HG03025 (cell line): ENCODE data around the gene EFCAB14.
A peak's percentile ranks its signal among the peaks of the same experiment; 100 is the strongest.
"Not testable (repeated sequence)": the region's sequence is repeated elsewhere in the genome, so short reads cannot be mapped to it uniquely, and the experiment has no call there.

Source experiments
- ATAC-seq: cut with Tn5 transposase; IDR thresholded peaks from one replicate; pipeline ENCODE4 v1.9.1; 2021; ENCODE audit warnings: mild to moderate bottlenecking, moderate library complexity; ENCODE audit not compliant: unreplicated experiment, low FRiP score

Gene EFCAB14

GRCh38 chr1:46687921-46688509 lies 30.9 kb downstream of the EFCAB14 start:
- no peak for ATAC-seq

DNA sequence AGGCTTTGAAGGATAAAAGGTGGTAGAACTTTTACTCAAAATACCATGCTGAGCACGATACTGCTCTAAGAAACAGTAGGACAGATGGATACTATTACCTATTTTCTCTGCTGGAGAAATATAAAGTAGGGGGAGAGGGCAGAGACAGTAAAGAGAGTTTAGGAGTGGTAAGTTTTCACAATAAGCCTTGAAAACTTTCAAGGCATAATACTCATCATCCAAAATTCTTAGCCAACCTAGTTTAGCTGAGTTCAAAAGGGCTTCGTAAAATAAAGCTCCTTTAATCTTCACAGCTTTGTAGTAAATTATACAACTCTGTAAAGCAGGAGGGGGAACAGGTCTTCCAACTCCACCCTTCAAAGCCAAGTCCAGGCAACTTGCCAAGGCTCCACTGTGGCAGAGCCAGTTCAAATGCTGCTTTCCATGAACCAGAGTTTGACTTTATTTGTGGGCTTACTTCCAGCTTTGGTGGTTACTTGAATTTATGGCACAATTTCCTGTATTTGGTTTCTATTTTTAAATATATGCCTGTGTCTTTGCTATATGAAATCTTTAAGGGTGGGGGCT lies 31.7 kb downstream of the EFCAB14 start:
- ATAC-seq: no peak

DNA sequence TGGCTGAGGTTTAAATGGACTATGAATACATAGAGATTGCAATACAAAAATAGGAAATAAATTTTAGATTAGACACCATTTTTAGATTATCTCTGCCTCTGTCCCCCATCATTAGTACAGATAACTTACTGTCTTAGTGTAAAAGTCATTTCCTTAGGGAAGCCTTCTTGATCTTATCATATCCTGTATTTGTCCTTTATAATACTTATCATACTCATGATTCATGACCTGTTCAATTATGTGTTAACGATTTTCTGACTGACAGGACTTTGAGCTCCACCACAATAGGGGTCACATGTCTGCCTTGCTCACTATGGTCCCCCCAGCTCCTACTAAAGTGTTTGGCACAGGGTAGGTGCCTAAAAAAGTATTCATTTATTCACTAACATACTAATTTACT lies 32.7 kb downstream of the EFCAB14 start:
- no peak for ATAC-seq

DNA sequence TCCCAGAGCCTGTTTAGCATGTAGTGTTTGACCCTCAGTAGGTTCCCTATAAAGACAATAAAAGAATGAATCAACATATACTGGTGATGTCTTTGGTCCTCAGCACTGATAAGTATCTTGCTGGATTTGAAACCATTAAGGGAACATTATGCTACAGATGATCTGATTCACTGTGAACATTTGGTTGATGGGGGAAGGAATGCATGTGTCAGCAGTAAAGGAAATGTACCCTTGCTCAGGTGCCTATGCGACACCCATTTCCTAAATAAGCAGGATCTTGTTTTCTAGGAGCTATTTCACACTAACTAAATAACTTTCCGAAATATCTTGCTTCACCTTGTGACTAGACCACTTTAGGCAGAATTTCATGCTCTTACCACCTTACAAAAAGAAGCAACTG lies 34.2 kb downstream of the EFCAB14 start:
- ATAC-seq: no peak

- no peak for ATAC-seq
Observed at GRCh38 chr1:46682064-46682463, 36.9 kb downstream of the EFCAB14 start.

- no peak for ATAC-seq
Observed at GRCh38 chr1:46681333-46682034, 37.4 kb downstream of the EFCAB14 start.

- no peak for ATAC-seq
Observed at GRCh38 chr1:46679789-46680573, 38.9 kb downstream of the EFCAB14 start.

DNA sequence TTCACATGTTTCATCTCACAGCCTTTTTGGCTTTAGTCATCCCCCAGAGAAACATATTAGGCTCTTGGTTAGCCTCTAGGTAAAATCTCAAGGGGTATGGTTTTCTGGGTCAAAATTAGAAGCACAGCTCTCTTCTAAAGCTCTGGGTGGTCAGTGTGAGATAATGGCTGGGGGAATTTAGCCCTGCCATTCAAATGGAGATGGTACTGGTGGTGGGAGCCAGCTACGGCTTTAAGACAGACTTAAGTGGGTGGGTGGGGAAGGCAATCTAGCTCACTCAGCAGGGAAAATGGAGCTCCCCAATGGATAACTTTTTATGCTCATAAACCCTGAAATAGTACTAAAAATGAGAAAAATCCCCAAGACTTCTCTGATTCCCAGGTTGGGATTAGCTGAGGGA lies 41.6 kb downstream of the EFCAB14 start:
- no peak for ATAC-seq

DNA sequence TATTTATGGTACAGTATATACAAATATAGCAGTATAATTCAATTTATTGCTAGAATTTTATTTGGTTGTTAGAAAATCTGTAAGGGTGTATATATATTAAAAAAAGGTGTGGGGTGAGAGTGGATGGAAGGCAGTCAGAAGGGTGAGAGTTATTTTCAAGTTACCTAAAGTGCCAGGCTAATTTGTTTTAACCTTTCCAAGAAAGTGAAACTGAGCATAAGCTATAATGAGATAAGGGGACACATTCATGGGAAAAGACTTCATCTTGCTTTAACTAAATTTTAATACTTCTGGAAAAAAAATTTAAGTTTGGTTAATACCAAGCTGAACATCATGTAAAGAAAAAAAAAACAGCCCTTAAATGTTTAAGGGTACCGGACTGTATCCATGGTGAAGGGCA lies 42.4 kb downstream of the EFCAB14 start:
- no peak for ATAC-seq

GRCh38 chr1:46675549-46676314 lies 43.2 kb downstream of the EFCAB14 start:
- no peak for ATAC-seq

- no peak for ATAC-seq
Observed at GRCh38 chr1:46673749-46674182, 45.1 kb downstream of the EFCAB14 start.

DNA sequence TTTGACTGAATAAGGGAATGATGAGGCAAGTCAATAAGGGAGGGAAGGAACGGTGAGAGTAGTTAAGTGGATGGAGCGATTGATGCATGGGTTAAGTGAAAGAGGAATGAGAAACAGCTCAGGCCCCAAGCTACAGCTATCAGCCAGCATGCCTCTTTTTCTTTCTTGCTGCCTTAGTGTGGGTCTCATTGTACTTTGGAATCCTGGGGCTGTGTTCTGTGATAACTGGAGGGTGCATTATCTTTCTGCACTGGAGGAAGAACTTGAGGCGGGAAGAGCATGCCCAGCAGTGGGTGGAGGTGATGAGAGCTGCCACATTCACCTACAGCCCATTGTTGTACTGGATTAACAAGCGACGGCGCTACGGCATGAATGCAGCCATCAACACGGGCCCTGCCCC lies 46.2 kb downstream of the EFCAB14 start:
- no peak for ATAC-seq

GRCh38 chr1:46671554-46671953 lies 47.4 kb downstream of the EFCAB14 start, which contains the start of gene TEX38:
Gene TEX38, plus strand, starts transcription at chr1:46671854. Its CDS starts 81 bp downstream, at chr1:46671935.
- no peak for ATAC-seq

DNA sequence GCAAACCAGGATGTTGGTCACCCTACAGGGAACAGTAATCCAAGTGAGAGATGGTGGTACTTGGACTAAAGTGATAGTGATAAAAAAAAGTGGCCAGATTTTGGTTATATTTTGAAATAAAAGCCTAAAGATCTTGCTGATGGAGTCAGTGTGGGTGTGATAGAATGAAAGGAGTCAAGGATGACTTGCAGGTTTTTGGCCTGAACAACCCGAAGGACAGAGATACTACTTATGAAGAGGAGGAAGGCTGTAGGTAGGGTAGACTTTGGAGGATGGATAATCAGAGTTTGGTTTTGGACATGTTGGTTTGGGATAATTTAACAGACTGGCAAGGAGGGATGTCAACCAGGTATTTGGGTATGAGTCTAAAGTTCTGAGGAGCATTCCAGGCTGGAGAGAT lies 48.8 kb downstream of the EFCAB14 start:
- ATAC-seq: no peak

- ATAC-seq: peak; percentile 64
Observed at GRCh38 chr1:46667782-46668760, 50.8 kb downstream of the EFCAB14 start, which contains the start of gene ATPAF1. Gene ATPAF1, minus strand, starts transcription at chr1:46668364. Its CDS starts 42 bp downstream, at chr1:46668322.

DNA sequence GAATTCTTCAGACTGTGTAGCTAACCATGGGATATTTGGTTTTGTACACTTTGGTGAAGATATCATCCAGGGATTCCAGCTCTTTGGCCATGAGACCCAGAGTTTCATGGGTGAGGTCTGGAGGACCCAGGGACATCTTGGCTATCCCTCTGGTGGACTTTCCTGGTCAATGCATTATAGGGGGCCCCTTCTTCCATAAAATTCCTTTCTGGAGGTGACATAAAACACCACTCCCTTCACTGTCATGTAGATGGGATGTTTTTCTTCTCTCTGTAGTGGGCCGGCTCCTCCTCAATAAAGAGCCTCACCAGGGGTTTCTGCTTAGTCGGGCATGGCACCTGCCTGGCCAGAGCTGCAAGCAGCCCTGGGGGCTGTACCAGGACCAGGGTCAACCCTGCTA lies 52.9 kb downstream of the EFCAB14 start:
- ATAC-seq: no peak

DNA sequence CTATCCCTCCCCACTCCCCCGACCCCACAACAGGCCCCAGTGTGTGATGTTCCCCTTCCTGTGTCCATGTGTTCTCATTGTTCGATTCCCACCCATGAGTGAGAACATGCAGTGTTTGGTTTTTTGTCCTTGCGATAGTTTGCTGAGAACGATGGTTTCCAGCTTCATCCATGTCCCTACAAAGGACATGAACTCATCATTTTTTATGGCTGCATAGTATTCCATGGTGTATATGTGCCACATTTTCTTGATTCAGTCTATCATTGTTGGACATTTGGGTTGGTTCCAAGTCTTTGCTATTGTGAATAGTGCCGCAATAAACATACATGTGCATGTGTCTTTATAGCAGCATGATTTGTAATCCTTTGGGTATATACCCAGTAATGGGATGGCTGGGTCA lies 56.0 kb downstream of the EFCAB14 start:
- ATAC-seq: not testable (repeated sequence)

- ATAC-seq: peak; percentile 71
Observed at GRCh38 chr1:46660116-46660515, 58.8 kb downstream of the EFCAB14 start.

GRCh38 chr1:46659307-46659870 lies 59.5 kb downstream of the EFCAB14 start:
- ATAC-seq: no peak
